ENCODE results near the gene MVB12B. TPM values are rescaled to one million over a fixed set of nuclear protein-coding genes. Genes with fewer than 3 reads are reported as not detected.

The MVB12B gene
- total RNA-seq, 1 donor from 2014 or later: 13.1 TPM

GRCh38 chr9:126436545-126437267, 110.1 kb downstream of the MVB12B start:
- TF ChIP-seq, protein P1, sequence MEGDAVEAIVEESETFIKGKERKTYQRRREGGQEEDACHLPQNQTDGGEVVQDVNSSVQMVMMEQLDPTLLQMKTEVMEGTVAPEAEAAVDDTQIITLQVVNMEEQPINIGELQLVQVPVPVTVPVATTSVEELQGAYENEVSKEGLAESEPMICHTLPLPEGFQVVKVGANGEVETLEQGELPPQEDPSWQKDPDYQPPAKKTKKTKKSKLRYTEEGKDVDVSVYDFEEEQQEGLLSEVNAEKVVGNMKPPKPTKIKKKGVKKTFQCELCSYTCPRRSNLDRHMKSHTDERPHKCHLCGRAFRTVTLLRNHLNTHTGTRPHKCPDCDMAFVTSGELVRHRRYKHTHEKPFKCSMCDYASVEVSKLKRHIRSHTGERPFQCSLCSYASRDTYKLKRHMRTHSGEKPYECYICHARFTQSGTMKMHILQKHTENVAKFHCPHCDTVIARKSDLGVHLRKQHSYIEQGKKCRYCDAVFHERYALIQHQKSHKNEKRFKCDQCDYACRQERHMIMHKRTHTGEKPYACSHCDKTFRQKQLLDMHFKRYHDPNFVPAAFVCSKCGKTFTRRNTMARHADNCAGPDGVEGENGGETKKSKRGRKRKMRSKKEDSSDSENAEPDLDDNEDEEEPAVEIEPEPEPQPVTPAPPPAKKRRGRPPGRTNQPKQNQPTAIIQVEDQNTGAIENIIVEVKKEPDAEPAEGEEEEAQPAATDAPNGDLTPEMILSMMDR (IDR thresholded peaks at IDR 0.05): no peak
- Mint-ChIP-seq H3K4me3 (ENCODE audit: unreplicated experiment) (no peak overlapping the region), H3K27me3 (ENCODE audit: low read depth) (no peaks in the 10 kb centered on the region), H3K27ac (ENCODE audit: unreplicated experiment) (no peak overlapping the region), H3K9me3 (ENCODE audit: low read depth) (no peaks in the 10 kb centered on the region), H3K36me3 (ENCODE audit: low read depth) (peaks cover 4% of the 10 kb centered on the region), H3K4me1 (ENCODE audit: low read depth) (peaks cover 11% of the 10 kb centered on the region)
- DNase-seq (ENCODE audit: low spot score): no peak

GRCh38 chr9:126437268-126437666, 110.6 kb downstream of the MVB12B start:
- TF ChIP-seq, protein P1 (IDR thresholded peaks at IDR 0.05): no peak
- Mint-ChIP-seq H3K4me3 (ENCODE audit: unreplicated experiment) (no peak overlapping the region), H3K36me3 (ENCODE audit: low read depth) (peaks cover 4% of the 10 kb centered on the region)

DNA sequence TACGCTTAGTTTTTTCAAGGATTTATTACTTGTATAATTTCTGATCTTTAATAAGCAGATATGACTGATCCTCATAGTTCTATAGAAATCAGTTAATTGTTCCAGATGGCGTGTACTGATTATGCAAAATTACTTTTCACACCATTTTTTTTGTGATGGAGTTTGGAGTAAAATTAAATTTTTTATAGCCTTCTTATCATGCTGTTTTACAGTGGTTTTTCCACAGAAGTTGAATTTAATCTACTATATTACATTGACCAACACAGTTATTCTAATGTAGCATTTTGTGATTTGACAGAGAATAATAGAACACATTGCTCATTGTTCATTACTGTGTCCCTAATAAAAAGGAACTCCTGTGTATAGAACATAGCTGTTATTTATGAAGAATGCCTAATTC, 111.1 kb downstream of the MVB12B start:
- peaks cover 4% of the 10 kb centered on the region for H3K36me3 Mint-ChIP-seq (ENCODE audit: low read depth)
- TF ChIP-seq, protein P1 (IDR thresholded peaks at IDR 0.05): no peak
- peaks cover 11% of the 10 kb centered on the region for H3K4me1 Mint-ChIP-seq (ENCODE audit: low read depth)
- no peaks in the 10 kb centered on the region for H3K9me3 Mint-ChIP-seq (ENCODE audit: low read depth)
- no peaks in the 10 kb centered on the region for H3K27me3 Mint-ChIP-seq (ENCODE audit: low read depth)
- no peak for DNase-seq (ENCODE audit: low spot score)
- H3K4me3 Mint-ChIP-seq (ENCODE audit: unreplicated experiment): no peak overlapping the region
- H3K27ac Mint-ChIP-seq (ENCODE audit: unreplicated experiment): no peak overlapping the region

More at GRCh38 chr9:126437268-126437666, 110.6 kb downstream of the MVB12B start:
- Mint-ChIP-seq H3K9me3 (ENCODE audit: low read depth) (no peaks in the 10 kb centered on the region), H3K27ac (ENCODE audit: unreplicated experiment) (no peak overlapping the region), H3K27me3 (ENCODE audit: low read depth) (no peaks in the 10 kb centered on the region), H3K4me1 (ENCODE audit: low read depth) (peaks cover 11% of the 10 kb centered on the region)
- no peak for DNase-seq (ENCODE audit: low spot score)

GRCh38 chr9:126438741-126439401, 112.2 kb downstream of the MVB12B start:
- no peaks in the 10 kb centered on the region for H3K27me3 Mint-ChIP-seq (ENCODE audit: low read depth)
- H3K4me3 Mint-ChIP-seq (ENCODE audit: unreplicated experiment): no peak overlapping the region
- no peaks in the 10 kb centered on the region for H3K9me3 Mint-ChIP-seq (ENCODE audit: low read depth)

DNA sequence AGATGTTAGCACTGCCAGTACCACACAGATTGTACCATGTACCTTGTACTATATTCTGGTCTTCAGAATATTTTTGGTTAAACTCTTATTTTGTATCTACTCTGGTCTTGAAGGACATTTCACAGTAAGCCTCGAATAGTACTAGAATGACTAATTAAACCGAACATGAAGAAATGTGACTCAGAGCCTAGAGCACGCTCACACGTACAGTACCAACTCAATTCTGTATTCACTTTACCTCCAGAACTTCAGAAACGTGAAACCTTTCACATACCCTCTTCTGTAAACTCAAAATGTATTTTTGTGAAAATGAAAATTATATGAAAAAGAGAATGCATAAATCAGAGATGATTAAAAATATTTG, 112.8 kb downstream of the MVB12B start:
- DNase-seq (ENCODE audit: low spot score): no peak
- TF ChIP-seq, protein P1 (IDR thresholded peaks at IDR 0.05): no peak
- Mint-ChIP-seq H3K9me3 (ENCODE audit: low read depth) (no peaks in the 10 kb centered on the region), H3K27ac (ENCODE audit: unreplicated experiment) (peak overlapping the region; percentile 45), H3K4me3 (ENCODE audit: unreplicated experiment) (no peak overlapping the region), H3K36me3 (ENCODE audit: low read depth) (no peaks in the 10 kb centered on the region), H3K27me3 (ENCODE audit: low read depth) (no peaks in the 10 kb centered on the region), H3K4me1 (ENCODE audit: low read depth) (peaks cover 11% of the 10 kb centered on the region)

More at GRCh38 chr9:126438741-126439401, 112.2 kb downstream of the MVB12B start:
- Mint-ChIP-seq H3K27ac (ENCODE audit: unreplicated experiment) (peak overlapping the region; percentile 45), H3K36me3 (ENCODE audit: low read depth) (peaks cover 1% of the 10 kb centered on the region), H3K4me1 (ENCODE audit: low read depth) (peaks cover 11% of the 10 kb centered on the region)
- DNase-seq (ENCODE audit: low spot score): no peak
- TF ChIP-seq, protein P1 (IDR thresholded peaks at IDR 0.05): no peak
